ENCODE measurements around the gene CAT. TPM values are rescaled to one million over a fixed set of nuclear protein-coding genes. Genes with fewer than 3 reads are reported as not detected.

The CAT gene
- total RNA-seq, 4 donors from 2014 or later = 83.0 to 120 (median 107) TPM

GRCh38 chr11:34458525-34458924 lies 19.8 kb downstream of the CAT start:
- DNase-seq = no peak
- H3K27ac ChIP-seq = no peak overlapping the region
- H3K27me3 ChIP-seq = no peaks in the 10 kb centered on the region
- no peak overlapping the region for H3K4me3 ChIP-seq
- TF ChIP-seq POLR2A (IDR thresholded peaks at IDR 0.05) = no peak
- TF ChIP-seq, protein P1, sequence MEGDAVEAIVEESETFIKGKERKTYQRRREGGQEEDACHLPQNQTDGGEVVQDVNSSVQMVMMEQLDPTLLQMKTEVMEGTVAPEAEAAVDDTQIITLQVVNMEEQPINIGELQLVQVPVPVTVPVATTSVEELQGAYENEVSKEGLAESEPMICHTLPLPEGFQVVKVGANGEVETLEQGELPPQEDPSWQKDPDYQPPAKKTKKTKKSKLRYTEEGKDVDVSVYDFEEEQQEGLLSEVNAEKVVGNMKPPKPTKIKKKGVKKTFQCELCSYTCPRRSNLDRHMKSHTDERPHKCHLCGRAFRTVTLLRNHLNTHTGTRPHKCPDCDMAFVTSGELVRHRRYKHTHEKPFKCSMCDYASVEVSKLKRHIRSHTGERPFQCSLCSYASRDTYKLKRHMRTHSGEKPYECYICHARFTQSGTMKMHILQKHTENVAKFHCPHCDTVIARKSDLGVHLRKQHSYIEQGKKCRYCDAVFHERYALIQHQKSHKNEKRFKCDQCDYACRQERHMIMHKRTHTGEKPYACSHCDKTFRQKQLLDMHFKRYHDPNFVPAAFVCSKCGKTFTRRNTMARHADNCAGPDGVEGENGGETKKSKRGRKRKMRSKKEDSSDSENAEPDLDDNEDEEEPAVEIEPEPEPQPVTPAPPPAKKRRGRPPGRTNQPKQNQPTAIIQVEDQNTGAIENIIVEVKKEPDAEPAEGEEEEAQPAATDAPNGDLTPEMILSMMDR (IDR thresholded peaks at IDR 0.05) = no peak
- H3K36me3 ChIP-seq = no peaks in the 10 kb centered on the region
- no peaks in the 10 kb centered on the region for H3K9me3 ChIP-seq
- H3K4me1 ChIP-seq = no peaks in the 10 kb centered on the region
- intact Hi-C loops (cut with DNase I; ENCODE audit: low total_unique reads) = no loop called here

DNA sequence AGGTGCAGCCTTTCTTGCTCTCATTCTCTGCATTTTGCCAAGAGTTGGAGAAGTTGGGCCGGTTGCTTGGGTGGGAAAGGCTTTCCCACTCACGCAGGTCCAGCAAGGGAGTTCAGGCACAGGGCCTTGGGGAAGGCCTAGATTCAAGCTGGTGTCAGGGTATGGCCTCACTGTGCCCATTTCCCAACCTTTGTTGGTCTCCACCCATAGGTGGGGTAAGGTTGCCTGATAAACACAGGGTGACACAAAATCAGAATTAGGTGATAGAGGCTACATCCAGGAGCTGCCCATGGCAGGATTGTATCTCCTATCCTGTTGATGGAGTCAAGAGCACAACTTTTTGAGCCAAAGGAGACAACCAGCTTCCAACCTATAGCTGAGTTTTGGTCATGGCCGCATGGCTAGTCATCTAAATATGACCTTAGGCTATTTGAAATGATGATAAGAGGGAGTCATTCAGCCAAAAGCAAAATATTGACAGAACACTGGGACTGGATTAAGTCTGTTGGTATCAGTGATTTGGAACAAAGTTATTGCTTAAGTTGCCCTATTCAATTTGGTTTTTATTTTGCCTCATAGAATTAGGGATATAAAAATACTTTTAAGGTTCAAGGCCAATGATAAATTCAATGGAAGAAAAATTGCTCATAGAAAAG lies 20.9 kb downstream of the CAT start:
- no peak for DNase-seq
- no peaks in the 10 kb centered on the region for H3K27me3 ChIP-seq
- no peak overlapping the region for H3K4me3 ChIP-seq
- intact Hi-C loops (cut with DNase I; ENCODE audit: low total_unique reads) = no loop called here
- no peaks in the 10 kb centered on the region for H3K36me3 ChIP-seq
- H3K27ac ChIP-seq = no peak overlapping the region
- H3K4me1 ChIP-seq = no peaks in the 10 kb centered on the region
- TF ChIP-seq POLR2A (IDR thresholded peaks at IDR 0.05) = no peak
- no peaks in the 10 kb centered on the region for H3K9me3 ChIP-seq

GRCh38 chr11:34460278-34460677 lies 21.5 kb downstream of the CAT start:
- TF ChIP-seq, protein P1 (IDR thresholded peaks at IDR 0.05) = no peak
- H3K36me3 ChIP-seq = no peaks in the 10 kb centered on the region
- no peak for DNase-seq

GRCh38 chr11:34461215-34461614 lies 22.5 kb downstream of the CAT start:
- peaks cover 0 to 8% of the 10 kb centered on the region in 2 donors for H3K9me3 ChIP-seq
- DNase-seq = no peak
- no peak overlapping the region for H3K27ac ChIP-seq
- no peaks in the 10 kb centered on the region for H3K27me3 ChIP-seq
- no peak for TF ChIP-seq POLR2A (IDR thresholded peaks at IDR 0.05)
- TF ChIP-seq, protein P1 (IDR thresholded peaks at IDR 0.05) = no peak
- no peaks in the 10 kb centered on the region for H3K36me3 ChIP-seq
- H3K4me3 ChIP-seq = no peak overlapping the region
- H3K4me1 ChIP-seq = no peaks in the 10 kb centered on the region
- intact Hi-C loops (cut with DNase I; ENCODE audit: low total_unique reads) = no loop called here

More at GRCh38 chr11:34460278-34460677, 21.5 kb downstream of the CAT start:
- H3K9me3 ChIP-seq = no peaks in the 10 kb centered on the region
- intact Hi-C loops (cut with DNase I; ENCODE audit: low total_unique reads) = no loop called here
- no peak overlapping the region for H3K27ac ChIP-seq
- no peaks in the 10 kb centered on the region for H3K4me1 ChIP-seq
- no peak overlapping the region for H3K4me3 ChIP-seq
- no peaks in the 10 kb centered on the region for H3K27me3 ChIP-seq

- no peaks in the 10 kb centered on the region for H3K36me3 ChIP-seq
- intact Hi-C loops (cut with DNase I; ENCODE audit: low total_unique reads) = no loop called here
- TF ChIP-seq POLR2A (IDR thresholded peaks at IDR 0.05) = no peak
- TF ChIP-seq, protein P1 (IDR thresholded peaks at IDR 0.05) = no peak
- H3K27ac ChIP-seq = no peak overlapping the region
- H3K27me3 ChIP-seq = no peaks in the 10 kb centered on the region
- no peaks in the 10 kb centered on the region for H3K4me1 ChIP-seq
- peaks cover 0 to 18% of the 10 kb centered on the region in 2 donors for H3K9me3 ChIP-seq
- DNase-seq = no peak
- H3K4me3 ChIP-seq = no peak overlapping the region
These were observed 25.9 kb downstream of the CAT start for GRCh38 chr11:34464591-34465051.

Measured in uterus (tissue), 4 donors.